Neural cell (in vitro differentiated cells): ENCODE data around the gene EIF4E2. TPM values are rescaled to one million over a fixed set of nuclear protein-coding genes. Genes with fewer than 3 reads are reported as not detected.

Experiments used
- H2AFZ ChIP-seq: fragments of 200-600, 300-800 bp; sonication (generic), shearing (Covaris generic); 2 replicates; pipeline ENCODE4 v1.6.0; 2014; ENCODE audit warnings: low read depth, mild to moderate bottlenecking, antibody characterized with exemption, low read length, moderate library complexity
- H3F3A ChIP-seq: fragments of 200-600 bp; shearing (Covaris generic); 2 replicates; pipeline ENCODE4 v1.6.1; 2016; ENCODE audit warnings: mild to moderate bottlenecking, moderate library complexity, mixed read lengths, antibody characterized with exemption, low read length; ENCODE audit not compliant: insufficient read depth, poor library complexity, severe bottlenecking
- H3K27ac ChIP-seq: fragments of 200-600, 300-800 bp; sonication (generic), shearing (Covaris generic); 2 replicates; pipeline ENCODE4 v1.5.1; 2014; ENCODE audit warnings: mild to moderate bottlenecking, low read length, moderate library complexity
- H3K27me3 ChIP-seq: fragments of 300-800, 200-600 bp; sonication (generic), shearing (Covaris generic); 2 replicates; pipeline ENCODE4 v1.6.0; 2014; ENCODE audit warnings: mild to moderate bottlenecking, low read depth, low read length, moderate library complexity; ENCODE audit not compliant: insufficient read depth
- H3K36me3 ChIP-seq: fragments of 300-800, 200-600 bp; sonication (generic), shearing (Covaris generic); 2 replicates; pipeline ENCODE4 v1.5.1; 2014; ENCODE audit warnings: mild to moderate bottlenecking, antibody characterized with exemption, low read length, moderate library complexity; ENCODE audit not compliant: insufficient read depth
- H3K4me2 ChIP-seq: fragments of 300-800, 200-600 bp; sonication (generic), shearing (Covaris generic); 2 replicates; pipeline ENCODE4 v1.6.0; 2014; ENCODE audit warnings: mild to moderate bottlenecking, low read length
- H3K4me3 ChIP-seq: fragments of 300-800, 200-600 bp; sonication (generic), shearing (Covaris generic); 2 replicates; pipeline ENCODE4 v1.5.1; 2014; ENCODE audit warnings: mild to moderate bottlenecking, low read length, moderate library complexity
- H3K79me2 ChIP-seq: fragments of 200-600 bp; shearing (Covaris generic); replicated peaks from 2 replicates; pipeline ENCODE4 v1.6.0; 2014; ENCODE audit warnings: mild to moderate bottlenecking, low read length, moderate library complexity; ENCODE audit not compliant: insufficient read depth
- H3K9ac ChIP-seq: fragments of 300-800, 200-600 bp; sonication (generic), shearing (Covaris generic); 2 replicates; pipeline ENCODE4 v1.6.1; 2016; ENCODE audit warnings: mild to moderate bottlenecking, low read length, mixed read lengths
- H3K9me2 ChIP-seq: fragments of 200-600 bp; shearing (Covaris generic); 2 replicates; pipeline ENCODE4 v1.6.1; 2016; ENCODE audit warnings: mild to moderate bottlenecking, low read length, mixed read lengths; ENCODE audit not compliant: insufficient read depth
- H3K9me3 ChIP-seq: fragments of 200-600, 300-800 bp; sonication (generic), shearing (Covaris generic); 2 replicates; pipeline ENCODE4 v1.6.1; 2016; ENCODE audit warnings: mild to moderate bottlenecking, mixed run types, low read length, moderate library complexity, mixed read lengths
- H4K20me1 ChIP-seq: fragments of 200-600 bp; shearing (Covaris generic); 2 replicates; pipeline ENCODE4 v1.6.1; 2016; ENCODE audit warnings: mild to moderate bottlenecking, mixed run types; ENCODE audit not compliant: insufficient read depth
- EP300 ChIP-seq: fragments of 450-650 bp; conservative IDR thresholded peaks from 2 replicates; pipeline ENCODE4 v1.6.1; 2014; ENCODE audit warnings: antibody characterized with exemption, mild to moderate bottlenecking, moderate library complexity; ENCODE audit not compliant: poor library complexity, severe bottlenecking
- EZH2 ChIP-seq: fragments of 200-600, 300-800 bp; shearing (Covaris generic), sonication (generic); IDR thresholded peaks from 2 replicates; pipeline ENCODE4 v1.6.1; 2014; ENCODE audit warnings: antibody characterized with exemption, low read length, borderline replicate concordance, mild to moderate bottlenecking; ENCODE audit not compliant: insufficient read depth, poor library complexity, severe bottlenecking
- MXI1 ChIP-seq: fragments of 450-650 bp; conservative IDR thresholded peaks from 2 replicates; pipeline ENCODE4 v1.6.1; 2014; ENCODE audit warnings: antibody characterized with exemption, mild to moderate bottlenecking; ENCODE audit not compliant: poor library complexity, severe bottlenecking
- POLR2AphosphoS5 ChIP-seq: IDR thresholded peaks from 2 replicates; pipeline ENCODE4 v1.6.1; 2012
- RAD21 ChIP-seq: fragments of 450-650 bp; conservative IDR thresholded peaks from 2 replicates; pipeline ENCODE4 v1.6.1; 2014; ENCODE audit warnings: antibody characterized with exemption, mild to moderate bottlenecking, moderate library complexity
- SMC3 ChIP-seq: fragments of 450-650 bp; conservative IDR thresholded peaks from 2 replicates; pipeline ENCODE4 v1.6.1; 2014; ENCODE audit warnings: antibody characterized with exemption, mild to moderate bottlenecking, moderate library complexity; ENCODE audit not compliant: poor library complexity
- TAF1 ChIP-seq: IDR thresholded peaks from 2 replicates; pipeline ENCODE4 v1.6.1; 2012; ENCODE audit warnings: low read depth
- polyA plus RNA-seq: library from polyadenylated mRNA; depleted of rRNA; stranded (reverse); fragments of >200 nt; gene quantifications from 2 replicates; pipeline ENCODE4 v1.2.3, GENCODE V29; 2014
- TF ChIP-seq, protein P1 (sequence below): fragments of 450-650 bp; IDR thresholded peaks from 2 replicates; pipeline ENCODE4 v1.5.1; 2014; ENCODE audit warnings: antibody characterized with exemption, mild to moderate bottlenecking, moderate library complexity; ENCODE audit not compliant: poor library complexity, severe bottlenecking
- TF ChIP-seq, protein P2 (sequence below): IDR thresholded peaks from 2 replicates; pipeline ENCODE4 v1.6.1; 2012; ENCODE audit warnings: borderline replicate concordance

Gene EIF4E2
- polyA plus RNA-seq, 1 donor from 2014 or later, result 57.6 TPM

- no peaks in the 10 kb centered on the region for H3K9me2 ChIP-seq
- no peaks in the 10 kb centered on the region for H3K36me3 ChIP-seq
- H4K20me1 ChIP-seq, result no peaks in the 10 kb centered on the region
- H3K27ac ChIP-seq, result no peak overlapping the region
- H3K27me3 ChIP-seq, result peaks cover 17% of the 10 kb centered on the region
- TF ChIP-seq MXI1, result no peak
- TF ChIP-seq, protein P1, sequence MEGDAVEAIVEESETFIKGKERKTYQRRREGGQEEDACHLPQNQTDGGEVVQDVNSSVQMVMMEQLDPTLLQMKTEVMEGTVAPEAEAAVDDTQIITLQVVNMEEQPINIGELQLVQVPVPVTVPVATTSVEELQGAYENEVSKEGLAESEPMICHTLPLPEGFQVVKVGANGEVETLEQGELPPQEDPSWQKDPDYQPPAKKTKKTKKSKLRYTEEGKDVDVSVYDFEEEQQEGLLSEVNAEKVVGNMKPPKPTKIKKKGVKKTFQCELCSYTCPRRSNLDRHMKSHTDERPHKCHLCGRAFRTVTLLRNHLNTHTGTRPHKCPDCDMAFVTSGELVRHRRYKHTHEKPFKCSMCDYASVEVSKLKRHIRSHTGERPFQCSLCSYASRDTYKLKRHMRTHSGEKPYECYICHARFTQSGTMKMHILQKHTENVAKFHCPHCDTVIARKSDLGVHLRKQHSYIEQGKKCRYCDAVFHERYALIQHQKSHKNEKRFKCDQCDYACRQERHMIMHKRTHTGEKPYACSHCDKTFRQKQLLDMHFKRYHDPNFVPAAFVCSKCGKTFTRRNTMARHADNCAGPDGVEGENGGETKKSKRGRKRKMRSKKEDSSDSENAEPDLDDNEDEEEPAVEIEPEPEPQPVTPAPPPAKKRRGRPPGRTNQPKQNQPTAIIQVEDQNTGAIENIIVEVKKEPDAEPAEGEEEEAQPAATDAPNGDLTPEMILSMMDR, result no peak
- TF ChIP-seq POLR2AphosphoS5, result no peak
- TF ChIP-seq EP300, result no peak
- no peak for TF ChIP-seq RAD21
- no peak for TF ChIP-seq EZH2
- no peak for TF ChIP-seq TAF1
- TF ChIP-seq SMC3, result no peak
- TF ChIP-seq, protein P2, sequence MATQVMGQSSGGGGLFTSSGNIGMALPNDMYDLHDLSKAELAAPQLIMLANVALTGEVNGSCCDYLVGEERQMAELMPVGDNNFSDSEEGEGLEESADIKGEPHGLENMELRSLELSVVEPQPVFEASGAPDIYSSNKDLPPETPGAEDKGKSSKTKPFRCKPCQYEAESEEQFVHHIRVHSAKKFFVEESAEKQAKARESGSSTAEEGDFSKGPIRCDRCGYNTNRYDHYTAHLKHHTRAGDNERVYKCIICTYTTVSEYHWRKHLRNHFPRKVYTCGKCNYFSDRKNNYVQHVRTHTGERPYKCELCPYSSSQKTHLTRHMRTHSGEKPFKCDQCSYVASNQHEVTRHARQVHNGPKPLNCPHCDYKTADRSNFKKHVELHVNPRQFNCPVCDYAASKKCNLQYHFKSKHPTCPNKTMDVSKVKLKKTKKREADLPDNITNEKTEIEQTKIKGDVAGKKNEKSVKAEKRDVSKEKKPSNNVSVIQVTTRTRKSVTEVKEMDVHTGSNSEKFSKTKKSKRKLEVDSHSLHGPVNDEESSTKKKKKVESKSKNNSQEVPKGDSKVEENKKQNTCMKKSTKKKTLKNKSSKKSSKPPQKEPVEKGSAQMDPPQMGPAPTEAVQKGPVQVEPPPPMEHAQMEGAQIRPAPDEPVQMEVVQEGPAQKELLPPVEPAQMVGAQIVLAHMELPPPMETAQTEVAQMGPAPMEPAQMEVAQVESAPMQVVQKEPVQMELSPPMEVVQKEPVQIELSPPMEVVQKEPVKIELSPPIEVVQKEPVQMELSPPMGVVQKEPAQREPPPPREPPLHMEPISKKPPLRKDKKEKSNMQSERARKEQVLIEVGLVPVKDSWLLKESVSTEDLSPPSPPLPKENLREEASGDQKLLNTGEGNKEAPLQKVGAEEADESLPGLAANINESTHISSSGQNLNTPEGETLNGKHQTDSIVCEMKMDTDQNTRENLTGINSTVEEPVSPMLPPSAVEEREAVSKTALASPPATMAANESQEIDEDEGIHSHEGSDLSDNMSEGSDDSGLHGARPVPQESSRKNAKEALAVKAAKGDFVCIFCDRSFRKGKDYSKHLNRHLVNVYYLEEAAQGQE, result no peak
- no peak overlapping the region for H3K4me3 ChIP-seq
- H3K79me2 ChIP-seq, result no peaks in the 10 kb centered on the region
- no peak overlapping the region for H3K9ac ChIP-seq
- no peak overlapping the region for H3K4me2 ChIP-seq
- H2AFZ ChIP-seq, result no peak overlapping the region
- no peaks in the 10 kb centered on the region for H3F3A ChIP-seq
- no peaks in the 10 kb centered on the region for H3K9me3 ChIP-seq
Measured at GRCh38 chr2:232518844-232519243, 31.6 kb upstream of the EIF4E2 start.

GRCh38 chr2:232519581-232520438 lies 30.7 kb upstream of the EIF4E2 start, which contains the start of gene PRSS56:
Gene PRSS56, plus strand, starts transcription at chr2:232520388. Its CDS starts 211 bp downstream, at chr2:232520599.
- no peaks in the 10 kb centered on the region for H4K20me1 ChIP-seq

More at GRCh38 chr2:232519581-232520438, 30.7 kb upstream of the EIF4E2 start, which contains the start of gene PRSS56:
- H2AFZ ChIP-seq, result no peak within 1 kb of the TSS
- H3K4me3 ChIP-seq, result no peak within 1 kb of the TSS
- no peaks in the 10 kb centered on the region for H3K79me2 ChIP-seq
- no peak within 1 kb of the TSS for H3K27ac ChIP-seq
- H3F3A ChIP-seq, result no peaks in the 10 kb centered on the region
- no peak within 1 kb of the TSS for H3K9ac ChIP-seq
- H3K36me3 ChIP-seq, result no peaks in the 10 kb centered on the region
- H3K4me2 ChIP-seq, result no peak within 1 kb of the TSS
- peaks cover 27% of the 10 kb centered on the region for H3K27me3 ChIP-seq
- TF ChIP-seq EZH2, result no peak
- TF ChIP-seq SMC3, result no peak
- TF ChIP-seq, protein P1, result no peak
- TF ChIP-seq, protein P2, result no peak
- TF ChIP-seq RAD21, result no peak
- no peak for TF ChIP-seq TAF1
- no peak for TF ChIP-seq MXI1
- TF ChIP-seq POLR2AphosphoS5, result no peak
- TF ChIP-seq EP300, result no peak
- H3K9me2 ChIP-seq, result no peaks in the 10 kb centered on the region
- H3K9me3 ChIP-seq, result no peaks in the 10 kb centered on the region
